Lower leg skin (tissue), 4 donors: ENCODE measurements around the gene COL18A1. TPM values are rescaled to one million over a fixed set of nuclear protein-coding genes. Genes with fewer than 3 reads are reported as not detected.
"Not testable (repeated sequence)": the region's sequence is repeated elsewhere in the genome, so short reads cannot be mapped to it uniquely, and the experiment has no call there.

Source experiments
- DNase-seq, 2 donors: peaks; one replicate each; pipeline ENCODE4 v3.0.0-alpha.2; 2019; ENCODE audit warnings: low spot score in 2 of 2
- H3K4me3 ChIP-seq: fragments of 200-600 bp; sonication (generic); 2 replicates; pipeline ENCODE4 v1.5.1; 2017; ENCODE audit warnings: mild to moderate bottlenecking, low read depth; ENCODE audit not compliant: poor library complexity, severe bottlenecking
- POLR2A ChIP-seq, 2 donors: fragments of 450-650 bp; IDR thresholded peaks; one replicate each; pipeline ENCODE4 v1.6.1; 2016 to 2017; ENCODE audit warnings: antibody characterized with exemption in 2 of 2, mild to moderate bottlenecking in 1 of 2, moderate library complexity in 1 of 2
- WGBS, 2 donors: methylation state at CpG; one replicate each; pipeline ENCODE4 v1.1.5; 2018; 5-methylcytosine and 5-hydroxymethylcytosine counted together
- intact Hi-C: fragments of 100-400 bp; cut with DNase I; formaldehyde crosslinking; loops from one replicate; pipeline ENCODE4 v1.15.0; 2023; ENCODE audit warnings: low total_unique reads
- total RNA-seq, 4 donors: library from RNA; depleted of rRNA; stranded (reverse); fragments of >200 nt; gene quantifications; one replicate each; pipeline ENCODE4 v1.1.0, GENCODE V29; 2016
- TF ChIP-seq, protein P1 (sequence below), 3 donors: fragments of 450-650 bp; IDR thresholded peaks; one replicate each; pipeline ENCODE4 v1.5.1; 2016; ENCODE audit warnings: antibody characterized with exemption in 3 of 3, mild to moderate bottlenecking in 3 of 3, moderate library complexity in 2 of 3

COL18A1 gene
- total RNA-seq, 4 donors from 2014 or later: 63.3 to 126 (median 85.9) TPM

GRCh38 chr21:45524756-45525152 lies 119.8 kb downstream of the COL18A1 start:
- peak in 1 of 2 donors; percentile 68 for DNase-seq
- 95 to 100% methylated on average over 3 to 9 of the region's 11 CpGs for WGBS, 2 donors
- no peak overlapping the region for H3K4me3 ChIP-seq
- TF ChIP-seq, protein P1, sequence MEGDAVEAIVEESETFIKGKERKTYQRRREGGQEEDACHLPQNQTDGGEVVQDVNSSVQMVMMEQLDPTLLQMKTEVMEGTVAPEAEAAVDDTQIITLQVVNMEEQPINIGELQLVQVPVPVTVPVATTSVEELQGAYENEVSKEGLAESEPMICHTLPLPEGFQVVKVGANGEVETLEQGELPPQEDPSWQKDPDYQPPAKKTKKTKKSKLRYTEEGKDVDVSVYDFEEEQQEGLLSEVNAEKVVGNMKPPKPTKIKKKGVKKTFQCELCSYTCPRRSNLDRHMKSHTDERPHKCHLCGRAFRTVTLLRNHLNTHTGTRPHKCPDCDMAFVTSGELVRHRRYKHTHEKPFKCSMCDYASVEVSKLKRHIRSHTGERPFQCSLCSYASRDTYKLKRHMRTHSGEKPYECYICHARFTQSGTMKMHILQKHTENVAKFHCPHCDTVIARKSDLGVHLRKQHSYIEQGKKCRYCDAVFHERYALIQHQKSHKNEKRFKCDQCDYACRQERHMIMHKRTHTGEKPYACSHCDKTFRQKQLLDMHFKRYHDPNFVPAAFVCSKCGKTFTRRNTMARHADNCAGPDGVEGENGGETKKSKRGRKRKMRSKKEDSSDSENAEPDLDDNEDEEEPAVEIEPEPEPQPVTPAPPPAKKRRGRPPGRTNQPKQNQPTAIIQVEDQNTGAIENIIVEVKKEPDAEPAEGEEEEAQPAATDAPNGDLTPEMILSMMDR (IDR thresholded peaks at IDR 0.05): no peak
- TF ChIP-seq POLR2A (IDR thresholded peaks at IDR 0.05): no peak
- intact Hi-C loops: no loop called here

- 89 to 95% methylated on average over 18 to 29 of the region's 29 CpGs for WGBS, 2 donors
- intact Hi-C loops: no loop called here
- DNase-seq: peak in 1 of 2 donors; percentile 81
- TF ChIP-seq, protein P1 (IDR thresholded peaks at IDR 0.05): no peak
- no peak for TF ChIP-seq POLR2A (IDR thresholded peaks at IDR 0.05)
- no peak overlapping the region for H3K4me3 ChIP-seq
Measured at GRCh38 chr21:45525153-45525909, 120.4 kb downstream of the COL18A1 start.

DNA sequence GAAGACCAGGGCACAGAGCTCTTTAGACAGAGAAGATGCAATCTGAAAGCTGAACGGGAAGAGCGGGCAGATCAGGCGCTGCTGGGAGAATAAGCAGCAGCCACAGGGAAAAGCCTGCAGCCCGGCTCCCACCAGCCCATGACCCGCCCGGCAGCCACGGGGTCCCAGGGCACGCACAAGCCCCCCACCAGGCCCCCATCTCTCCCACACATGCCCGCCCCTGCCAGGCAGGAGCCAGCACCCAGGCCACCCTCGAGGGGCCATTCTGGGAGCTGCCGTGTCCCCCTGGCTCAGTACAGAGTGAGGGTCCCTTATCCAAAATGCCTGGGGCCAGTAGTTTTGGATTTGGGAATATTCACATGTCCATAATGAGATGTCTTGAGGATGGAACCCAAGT lies 120.9 kb downstream of the COL18A1 start:
- no peak for TF ChIP-seq POLR2A (IDR thresholded peaks at IDR 0.05)
- TF ChIP-seq, protein P1 (IDR thresholded peaks at IDR 0.05): no peak
- DNase-seq: peak in 1 of 2 donors; percentile 80
- 91 to 93% methylated on average over 11 of the region's 11 CpGs for WGBS, 2 donors
- no peak overlapping the region for H3K4me3 ChIP-seq
- intact Hi-C loops: no loop called here

DNA sequence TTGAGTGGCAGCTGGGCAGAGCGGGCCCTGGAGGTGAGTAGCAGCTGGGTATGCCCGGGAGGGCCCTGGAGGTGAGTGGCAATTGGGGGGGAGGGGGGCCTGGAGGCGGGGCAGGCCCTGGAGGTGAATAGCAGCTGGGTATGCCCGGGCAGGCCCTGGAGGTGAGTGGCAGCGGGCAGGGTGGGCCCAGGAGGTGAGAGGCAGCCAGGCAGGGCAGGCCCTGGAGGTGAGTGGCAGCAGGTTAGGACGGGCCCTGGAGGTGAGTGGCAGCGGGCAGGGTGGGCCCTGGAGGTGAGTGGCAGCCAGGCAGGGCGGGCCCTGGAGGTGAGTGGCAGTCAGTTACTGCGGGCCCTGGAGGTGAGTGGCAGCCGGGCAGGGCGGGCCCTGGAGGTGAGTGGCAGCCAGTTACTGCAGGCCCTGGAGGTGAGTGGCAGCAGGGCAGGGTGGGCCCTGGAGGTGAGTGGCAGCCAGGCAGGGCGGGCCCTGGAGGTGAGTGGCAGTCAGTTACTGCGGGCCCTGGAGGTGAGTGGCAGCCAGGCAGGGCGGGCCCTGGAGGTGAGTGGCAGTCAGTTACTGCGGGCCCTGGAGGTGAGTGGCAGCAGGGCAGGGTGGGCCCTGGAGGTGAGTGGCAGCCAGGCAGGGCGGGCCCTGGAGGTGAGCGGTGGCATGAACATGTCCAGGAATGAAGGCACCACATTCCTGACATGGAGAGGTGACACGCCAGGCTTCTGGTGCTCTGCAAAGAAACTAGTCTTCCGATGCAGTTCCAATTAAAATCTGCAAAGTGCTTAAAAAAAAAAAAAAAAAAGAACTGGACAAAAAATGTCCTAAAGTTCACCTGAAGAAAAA lies 122.4 kb downstream of the COL18A1 start:
- DNase-seq: peak in 1 of 2 donors; percentile 76
- 50 to 74% methylated on average over 12 to 17 of the region's 19 CpGs for WGBS, 2 donors
- intact Hi-C loops, H3K4me3 ChIP-seq: not testable (repeated sequence)

- peak in 1 of 2 donors; percentile 75 for DNase-seq
- no peak for TF ChIP-seq POLR2A (IDR thresholded peaks at IDR 0.05)
- TF ChIP-seq, protein P1 (IDR thresholded peaks at IDR 0.05): no peak
- 82 to 86% methylated on average over 17 of the region's 18 CpGs for WGBS, 2 donors
- intact Hi-C loops: no loop called here
- no peak overlapping the region for H3K4me3 ChIP-seq
Measured at GRCh38 chr21:45528028-45528705, 123.2 kb downstream of the COL18A1 start.
